Liver (tissue), 9 donors: ENCODE data around the gene KCNK3. TPM values are rescaled to one million over a fixed set of nuclear protein-coding genes. Genes with fewer than 3 reads are reported as not detected.

ENCODE experiments used
- DNase-seq: peaks from one replicate; pipeline ENCODE4 v3.0.0-alpha.2; 2017; ENCODE audit warnings: low spot score
- H3K27ac ChIP-seq, 2 donors: one replicate each; pipeline ENCODE4 v1.7.0; 2013; ENCODE audit warnings: inconsistent platforms in 2 of 2, low read length in 2 of 2, control low read depth in 1 of 2, low read depth in 1 of 2, mild to moderate bottlenecking in 1 of 2
- H3K27me3 ChIP-seq, 4 donors: one replicate each; pipeline versions ENCODE4 v1.6.1 to v1.7.0; 2013; ENCODE audit warnings: low read length in 3 of 4, inconsistent platforms in 1 of 4, mild to moderate bottlenecking in 1 of 4, moderate library complexity in 1 of 4; ENCODE audit not compliant: control insufficient read depth in 4 of 4, insufficient read depth in 4 of 4
- H3K36me3 ChIP-seq, 4 donors: one replicate each; pipeline versions ENCODE4 v1.6.1 to v1.7.0; 2013; ENCODE audit warnings: low read length in 3 of 4, mild to moderate bottlenecking in 3 of 4, low read depth in 1 of 4, moderate library complexity in 1 of 4; ENCODE audit not compliant: control insufficient read depth in 4 of 4, insufficient read depth in 3 of 4
- H3K4me1 ChIP-seq, 4 donors: one replicate each; pipeline versions ENCODE4 v1.6.1 to v1.7.0; 2013; ENCODE audit warnings: low read length in 3 of 4, mild to moderate bottlenecking in 3 of 4, moderate library complexity in 1 of 4; ENCODE audit not compliant: control insufficient read depth in 4 of 4, insufficient read depth in 4 of 4
- H3K4me3 ChIP-seq, 3 donors: one replicate each; pipeline versions ENCODE4 v1.6.1 to v1.7.0; 2013; ENCODE audit warnings: low read length in 3 of 3, control low read depth in 1 of 3, low read depth in 1 of 3, mild to moderate bottlenecking in 1 of 3
- H3K9ac ChIP-seq, 2 donors: one replicate each; pipeline ENCODE4 v1.7.0; 2013; ENCODE audit warnings: low read length in 2 of 2, mild to moderate bottlenecking in 2 of 2, moderate library complexity in 2 of 2, control low read depth in 1 of 2, low read depth in 1 of 2
- H3K9me3 ChIP-seq, 4 donors: one replicate each; pipeline versions ENCODE4 v1.6.1 to v1.7.0; 2013; ENCODE audit warnings: low read length in 3 of 4; ENCODE audit not compliant: control insufficient read depth in 4 of 4
- ATF3 ChIP-seq: IDR thresholded peaks from 2 replicates; pipeline ENCODE4 v1.6.1; 2016; ENCODE audit warnings: antibody characterized with exemption
- CTCF ChIP-seq: fragments of 150-350 bp; IDR thresholded peaks from 2 replicates; pipeline ENCODE4 v1.5.1; 2017; ENCODE audit warnings: improper control_type of control experiment, low read depth, low read length; ENCODE audit not compliant: missing input control
- EGR1 ChIP-seq, 2 donors: IDR thresholded peaks; 2 replicates each; pipeline ENCODE4 v1.6.1; 2016 to 2018; ENCODE audit warnings: antibody characterized with exemption in 2 of 2, low read depth in 2 of 2
- FOXA2 ChIP-seq: IDR thresholded peaks from 2 replicates; pipeline ENCODE4 v1.6.1; 2016; ENCODE audit warnings: antibody characterized with exemption
- HNF4A ChIP-seq, 2 donors: conservative IDR thresholded peaks; 2 replicates each; pipeline ENCODE4 v1.6.1; 2016; ENCODE audit warnings: antibody characterized with exemption in 2 of 2, mild to moderate bottlenecking in 2 of 2
- HNF4G ChIP-seq: IDR thresholded peaks from 2 replicates; pipeline ENCODE4 v1.6.1; 2016; ENCODE audit warnings: antibody characterized with exemption
- JUND ChIP-seq, 2 donors: IDR thresholded peaks; 2 replicates each; pipeline ENCODE4 v1.6.1; 2016; ENCODE audit warnings: antibody characterized with exemption in 2 of 2
- MAX ChIP-seq: IDR thresholded peaks from 2 replicates; pipeline ENCODE4 v1.6.1; 2016; ENCODE audit warnings: antibody characterized with exemption
- NR2F2 ChIP-seq: IDR thresholded peaks from 2 replicates; pipeline ENCODE4 v1.6.1; 2016; ENCODE audit warnings: antibody characterized with exemption
- RAD21 ChIP-seq, 2 donors: IDR thresholded peaks; 2 replicates each; pipeline ENCODE4 v1.6.1; 2016; ENCODE audit warnings: antibody characterized with exemption in 2 of 2, mild to moderate bottlenecking in 2 of 2
- REST ChIP-seq: IDR thresholded peaks from 2 replicates; pipeline ENCODE4 v1.6.1; 2016; ENCODE audit warnings: antibody characterized with exemption, mild to moderate bottlenecking
- RXRA ChIP-seq, 2 donors: IDR thresholded peaks; 2 replicates each; pipeline ENCODE4 v1.6.1; 2017 to 2018; ENCODE audit warnings: antibody characterized with exemption in 2 of 2, mild to moderate bottlenecking in 1 of 2
- SP1 ChIP-seq: IDR thresholded peaks from 2 replicates; pipeline ENCODE4 v1.6.1; 2018; ENCODE audit warnings: antibody characterized with exemption, mild to moderate bottlenecking
- TAF1 ChIP-seq: conservative IDR thresholded peaks from 2 replicates; pipeline ENCODE4 v1.6.1; 2016; ENCODE audit warnings: antibody characterized with exemption, mild to moderate bottlenecking
- YY1 ChIP-seq: IDR thresholded peaks from 2 replicates; pipeline ENCODE4 v1.6.1; 2016; ENCODE audit warnings: antibody characterized with exemption, mild to moderate bottlenecking
- WGBS: extraction: QIAGEN DNeasy Blood & Tissue Kit; methylation state at CpG from one replicate; pipeline ENCODE4 v1.1.7; 2013; 5-methylcytosine and 5-hydroxymethylcytosine counted together
- polyA plus RNA-seq, 2 donors: library from polyadenylated mRNA; stranded (reverse) in 1 of 2; unstranded in 1 of 2; fragments of 200-250 nt in 1 of 2; fragments of >200 nt in 1 of 2; fragmentation: Nextera tagmentation in 1 of 2; extraction: Ambion mirVana in 1 of 2; gene quantifications; one replicate each; pipeline versions ENCODE4 v1.2.1 to v1.2.3, GENCODE V29; 2013 to 2015
- total RNA-seq, 2 donors: library from RNA; depleted of rRNA; stranded (reverse); fragments of >200 nt; gene quantifications; one replicate each; pipeline ENCODE4 v1.2.3, GENCODE V29; 2014
- donor health status: healthy.
- donor health status: healthy.
- donor health status: healthy.
- donor health status: healthy.
- donor health status: healthy.

Gene KCNK3
- total and polyA plus RNA-seq, 4 donors = 0.78 to 6.6 (median 2.6) TPM; not detected in 1

- no peak for TF ChIP-seq HNF4A (conservative IDR thresholded peaks at IDR 0.05)
- no peak for TF ChIP-seq YY1
- TF ChIP-seq EGR1 (IDR thresholded peaks at IDR 0.05; ENCODE audit: low read depth in 2 of 2) = no peak
- no peak for TF ChIP-seq REST
- TF ChIP-seq TAF1 = no peak
- no peak for TF ChIP-seq MAX
- no peak for TF ChIP-seq NR2F2
- TF ChIP-seq RXRA (IDR thresholded peaks at IDR 0.05) = no peak
- TF ChIP-seq RAD21 (IDR thresholded peaks at IDR 0.05) = no peak
- TF ChIP-seq ATF3 = no peak
- TF ChIP-seq JUND (IDR thresholded peaks at IDR 0.05) = no peak
- TF ChIP-seq SP1 = no peak
- no peak for TF ChIP-seq CTCF
- Histone ChIP-seq H3K9me3 (no peaks in the 10 kb centered on the region), H3K9ac (no peak overlapping the region), H3K27ac (no peak overlapping the region), H3K4me3 (no peak overlapping the region), H3K36me3 (no peaks in the 10 kb centered on the region), H3K27me3 (no peaks in the 10 kb centered on the region), H3K4me1 (peaks cover 3 to 11% (median 3%) of the 10 kb centered on the region in 4 donors)
- WGBS = 91% methylated on average over 13 of the region's 13 CpGs
- DNase-seq = no peak
Measured at GRCh38 chr2:26715528-26716270, 23.2 kb downstream of the KCNK3 start.

- H3K4me1 ChIP-seq = peaks cover 9 to 18% (median 10%) of the 10 kb centered on the region in 4 donors
- no peak overlapping the region for H3K4me3 ChIP-seq
- WGBS = 88% methylated on average over 3 of the region's 3 CpGs
- DNase-seq = no peak
- H3K27ac ChIP-seq = no peak overlapping the region
- H3K27me3 ChIP-seq = no peaks in the 10 kb centered on the region
- no peaks in the 10 kb centered on the region for H3K9me3 ChIP-seq
- H3K36me3 ChIP-seq = no peaks in the 10 kb centered on the region
- no peak overlapping the region for H3K9ac ChIP-seq
- TF ChIP-seq SP1 = no peak
- no peak for TF ChIP-seq FOXA2
- no peak for TF ChIP-seq NR2F2
- no peak for TF ChIP-seq REST
- TF ChIP-seq HNF4G = no peak
- TF ChIP-seq TAF1 = no peak
- no peak for TF ChIP-seq YY1
- TF ChIP-seq ATF3 = no peak
- no peak for TF ChIP-seq EGR1 (IDR thresholded peaks at IDR 0.05; ENCODE audit: low read depth in 2 of 2)
Measured at GRCh38 chr2:26716340-26716739, 23.8 kb downstream of the KCNK3 start.
